B cell (primary cell): ENCODE results near the gene TNFRSF6B.

Experiments used
- EZH2 ChIP-seq: IDR thresholded peaks from 2 replicates; pipeline ENCODE4 v1.6.1; 2012; ENCODE audit warnings: borderline replicate concordance, low read depth, mild to moderate bottlenecking, moderate library complexity, low read length; ENCODE audit not compliant: insufficient read depth, poor library complexity, severe bottlenecking
- TF ChIP-seq, protein P1 (sequence below): fragments of 200-600 bp; IDR thresholded peaks from one replicate; pipeline ENCODE4 v1.8.0; 2022; ENCODE audit warnings: antibody characterized with exemption, mild to moderate bottlenecking

DNA sequence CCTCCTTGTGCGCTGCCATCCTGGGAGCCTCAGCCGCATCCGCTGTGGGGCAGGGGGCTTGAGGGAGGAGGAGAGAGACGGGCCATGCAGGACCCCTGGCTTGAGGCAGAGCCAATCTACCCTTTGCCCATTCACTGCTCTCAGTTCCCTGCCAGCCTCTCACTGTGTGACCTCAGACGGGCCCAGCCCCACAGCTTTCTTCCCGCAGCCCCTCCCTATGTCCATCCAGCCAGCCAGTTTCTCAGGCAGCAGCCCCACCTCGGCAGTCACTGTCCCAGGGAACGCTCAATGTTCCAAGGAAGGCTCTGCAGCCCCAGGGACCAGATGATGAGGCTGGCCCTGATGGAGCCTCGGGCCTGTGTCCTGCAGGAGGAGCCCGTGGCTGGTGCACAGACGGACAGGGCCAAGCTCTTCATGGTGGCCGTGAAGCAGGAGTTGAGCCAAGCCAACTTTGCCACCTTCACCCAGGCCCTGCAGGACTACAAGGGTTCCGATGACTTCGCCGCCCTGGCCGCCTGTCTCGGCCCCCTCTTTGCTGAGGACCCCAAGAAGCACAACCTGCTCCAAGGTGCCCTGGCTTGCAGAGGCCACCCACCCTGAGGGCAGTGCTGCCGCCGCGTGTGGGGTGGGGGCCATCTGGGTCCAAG is 3.9 kb upstream of the TNFRSF6B start:
- TF ChIP-seq EZH2, result no peak
- TF ChIP-seq, protein P1, sequence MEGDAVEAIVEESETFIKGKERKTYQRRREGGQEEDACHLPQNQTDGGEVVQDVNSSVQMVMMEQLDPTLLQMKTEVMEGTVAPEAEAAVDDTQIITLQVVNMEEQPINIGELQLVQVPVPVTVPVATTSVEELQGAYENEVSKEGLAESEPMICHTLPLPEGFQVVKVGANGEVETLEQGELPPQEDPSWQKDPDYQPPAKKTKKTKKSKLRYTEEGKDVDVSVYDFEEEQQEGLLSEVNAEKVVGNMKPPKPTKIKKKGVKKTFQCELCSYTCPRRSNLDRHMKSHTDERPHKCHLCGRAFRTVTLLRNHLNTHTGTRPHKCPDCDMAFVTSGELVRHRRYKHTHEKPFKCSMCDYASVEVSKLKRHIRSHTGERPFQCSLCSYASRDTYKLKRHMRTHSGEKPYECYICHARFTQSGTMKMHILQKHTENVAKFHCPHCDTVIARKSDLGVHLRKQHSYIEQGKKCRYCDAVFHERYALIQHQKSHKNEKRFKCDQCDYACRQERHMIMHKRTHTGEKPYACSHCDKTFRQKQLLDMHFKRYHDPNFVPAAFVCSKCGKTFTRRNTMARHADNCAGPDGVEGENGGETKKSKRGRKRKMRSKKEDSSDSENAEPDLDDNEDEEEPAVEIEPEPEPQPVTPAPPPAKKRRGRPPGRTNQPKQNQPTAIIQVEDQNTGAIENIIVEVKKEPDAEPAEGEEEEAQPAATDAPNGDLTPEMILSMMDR, result no peak
